ENCODE measurements around the gene DDX51.

- TF ChIP-seq EP300 (IDR thresholded peaks at IDR 0.05; ENCODE audit: borderline replicate concordance) (no peak), TAF1 (IDR thresholded peaks at IDR 0.05; ENCODE audit: low read depth) (no peak), ZBTB7A (IDR thresholded peaks at IDR 0.05; ENCODE audit: low read depth) (no peak), MAX (IDR thresholded peaks at IDR 0.05) (no peak), REST (IDR thresholded peaks at IDR 0.05; ENCODE audit: low read depth) (no peak)
These were observed 27.9 kb upstream of the DDX51 start for GRCh38 chr12:132171968-132172521.
